ENCODE data around the gene E2F4. TPM values are rescaled to one million over a fixed set of nuclear protein-coding genes. Genes with fewer than 3 reads are reported as not detected.

E2F4 gene
- total and polyA plus RNA-seq, 2 of the 13 experiments (the other 11 are each of a cell fraction or from before 2014, with no cell fraction given), result 84.8 to 91.2 TPM

DNA sequence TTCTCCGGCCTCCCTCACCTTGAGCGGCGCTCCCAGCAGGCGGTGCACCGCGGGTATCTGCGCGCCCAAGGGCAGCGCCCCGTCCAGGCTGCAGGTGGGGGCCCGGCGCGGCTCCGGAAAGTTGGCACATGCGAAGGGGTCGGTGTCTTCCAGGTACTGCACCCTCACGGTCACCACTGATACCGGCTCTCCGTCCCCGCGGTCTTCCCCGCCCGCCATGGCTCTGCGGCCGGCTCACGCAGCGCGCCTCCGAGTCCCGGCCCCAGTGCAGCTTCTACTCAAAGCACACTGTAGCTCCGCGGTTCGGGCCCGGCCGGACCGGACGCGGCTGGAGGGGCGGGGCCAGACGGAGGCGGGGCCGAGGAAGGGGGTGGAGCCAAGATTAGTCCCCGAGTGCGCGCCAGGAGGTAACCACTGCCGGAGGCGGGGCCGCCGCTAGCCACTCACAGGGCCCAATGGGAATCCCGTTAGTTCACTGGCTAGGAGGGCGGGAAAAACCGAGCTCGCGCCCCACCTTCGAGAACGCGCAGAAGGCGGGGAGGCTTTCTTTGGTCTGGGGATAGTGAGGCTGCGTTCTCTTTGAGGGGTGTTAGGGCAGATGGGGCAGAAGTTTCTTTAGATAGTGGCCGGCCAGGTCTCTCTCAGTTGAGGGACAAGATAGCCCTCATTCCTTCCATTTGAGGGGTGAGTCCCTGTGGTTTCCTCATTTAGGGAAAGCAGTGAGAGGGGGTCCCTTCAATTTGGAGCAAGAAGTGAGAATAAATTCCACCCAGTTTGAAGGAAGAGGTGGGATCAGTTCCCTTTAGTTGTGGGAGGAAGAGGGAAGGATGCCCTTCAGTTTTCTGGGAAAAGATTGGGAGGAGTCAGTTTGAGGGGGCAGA lies 55.5 kb downstream of the E2F4 start, which contains the start of gene FHOD1 (continued):
- TF ChIP-seq, protein P1, sequence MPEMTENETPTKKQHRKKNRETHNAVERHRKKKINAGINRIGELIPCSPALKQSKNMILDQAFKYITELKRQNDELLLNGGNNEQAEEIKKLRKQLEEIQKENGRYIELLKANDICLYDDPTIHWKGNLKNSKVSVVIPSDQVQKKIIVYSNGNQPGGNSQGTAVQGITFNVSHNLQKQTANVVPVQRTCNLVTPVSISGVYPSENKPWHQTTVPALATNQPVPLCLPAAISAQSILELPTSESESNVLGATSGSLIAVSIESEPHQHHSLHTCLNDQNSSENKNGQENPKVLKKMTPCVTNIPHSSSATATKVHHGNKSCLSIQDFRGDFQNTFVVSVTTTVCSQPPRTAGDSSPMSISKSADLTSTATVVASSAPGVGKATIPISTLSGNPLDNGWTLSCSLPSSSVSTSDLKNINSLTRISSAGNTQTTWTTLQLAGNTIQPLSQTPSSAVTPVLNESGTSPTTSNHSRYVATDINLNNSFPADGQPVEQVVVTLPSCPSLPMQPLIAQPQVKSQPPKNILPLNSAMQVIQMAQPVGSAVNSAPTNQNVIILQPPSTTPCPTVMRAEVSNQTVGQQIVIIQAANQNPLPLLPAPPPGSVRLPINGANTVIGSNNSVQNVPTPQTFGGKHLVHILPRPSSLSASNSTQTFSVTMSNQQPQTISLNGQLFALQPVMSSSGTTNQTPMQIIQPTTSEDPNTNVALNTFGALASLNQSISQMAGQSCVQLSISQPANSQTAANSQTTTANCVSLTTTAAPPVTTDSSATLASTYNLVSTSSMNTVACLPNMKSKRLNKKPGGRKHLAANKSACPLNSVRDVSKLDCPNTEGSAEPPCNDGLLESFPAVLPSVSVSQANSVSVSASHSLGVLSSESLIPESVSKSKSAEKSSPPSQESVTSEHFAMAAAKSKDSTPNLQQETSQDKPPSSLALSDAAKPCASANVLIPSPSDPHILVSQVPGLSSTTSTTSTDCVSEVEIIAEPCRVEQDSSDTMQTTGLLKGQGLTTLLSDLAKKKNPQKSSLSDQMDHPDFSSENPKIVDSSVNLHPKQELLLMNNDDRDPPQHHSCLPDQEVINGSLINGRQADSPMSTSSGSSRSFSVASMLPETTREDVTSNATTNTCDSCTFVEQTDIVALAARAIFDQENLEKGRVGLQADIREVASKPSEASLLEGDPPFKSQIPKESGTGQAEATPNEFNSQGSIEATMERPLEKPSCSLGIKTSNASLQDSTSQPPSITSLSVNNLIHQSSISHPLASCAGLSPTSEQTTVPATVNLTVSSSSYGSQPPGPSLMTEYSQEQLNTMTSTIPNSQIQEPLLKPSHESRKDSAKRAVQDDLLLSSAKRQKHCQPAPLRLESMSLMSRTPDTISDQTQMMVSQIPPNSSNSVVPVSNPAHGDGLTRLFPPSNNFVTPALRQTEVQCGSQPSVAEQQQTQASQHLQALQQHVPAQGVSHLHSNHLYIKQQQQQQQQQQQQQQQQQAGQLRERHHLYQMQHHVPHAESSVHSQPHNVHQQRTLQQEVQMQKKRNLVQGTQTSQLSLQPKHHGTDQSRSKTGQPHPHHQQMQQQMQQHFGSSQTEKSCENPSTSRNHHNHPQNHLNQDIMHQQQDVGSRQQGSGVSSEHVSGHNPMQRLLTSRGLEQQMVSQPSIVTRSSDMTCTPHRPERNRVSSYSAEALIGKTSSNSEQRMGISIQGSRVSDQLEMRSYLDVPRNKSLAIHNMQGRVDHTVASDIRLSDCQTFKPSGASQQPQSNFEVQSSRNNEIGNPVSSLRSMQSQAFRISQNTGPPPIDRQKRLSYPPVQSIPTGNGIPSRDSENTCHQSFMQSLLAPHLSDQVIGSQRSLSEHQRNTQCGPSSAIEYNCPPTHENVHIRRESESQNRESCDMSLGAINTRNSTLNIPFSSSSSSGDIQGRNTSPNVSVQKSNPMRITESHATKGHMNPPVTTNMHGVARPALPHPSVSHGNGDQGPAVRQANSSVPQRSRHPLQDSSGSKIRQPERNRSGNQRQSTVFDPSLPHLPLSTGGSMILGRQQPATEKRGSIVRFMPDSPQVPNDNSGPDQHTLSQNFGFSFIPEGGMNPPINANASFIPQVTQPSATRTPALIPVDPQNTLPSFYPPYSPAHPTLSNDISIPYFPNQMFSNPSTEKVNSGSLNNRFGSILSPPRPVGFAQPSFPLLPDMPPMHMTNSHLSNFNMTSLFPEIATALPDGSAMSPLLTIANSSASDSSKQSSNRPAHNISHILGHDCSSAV (CRISPR knock-in tag; IDR thresholded peaks at IDR 0.05; ENCODE audit: borderline replicate concordance), result no peak
- TF ChIP-seq ZNF746 (CRISPR knock-in tag; IDR thresholded peaks at IDR 0.05) (peak; percentile 33; the same call in 1 of the 2 replicates), ZNF788 (CRISPR knock-in tag; IDR thresholded peaks at IDR 0.05; ENCODE audit: borderline replicate concordance) (peak; percentile 20; the same call in 1 of the 2 replicates), SKI (IDR thresholded peaks at IDR 0.05; ENCODE audit: partially characterized antibody) (no peak), ZFP90 (CRISPR knock-in tag; IDR thresholded peaks at IDR 0.05; ENCODE audit: borderline replicate concordance) (peak; percentile 19), YEATS4 (CRISPR knock-in tag; IDR thresholded peaks at IDR 0.05; ENCODE audit: borderline replicate concordance) (peak; percentile 68; the same call in 1 of the 2 replicates), ZNF143 (CRISPR knock-in tag; IDR thresholded peaks at IDR 0.05) (peak; percentile 35; the same call in 1 of the 2 replicates), SALL1 (CRISPR knock-in tag; IDR thresholded peaks at IDR 0.05) (peak; percentile 55; the same call in 1 of the 2 replicates), SIX1 (CRISPR knock-in tag; IDR thresholded peaks at IDR 0.05; ENCODE audit: borderline replicate concordance) (0 out of 2 replicates have a peak, but pooled peaks have one; percentile 28), ZFP36L2 (CRISPR knock-in tag; IDR thresholded peaks at IDR 0.05) (0 out of 2 replicates have a peak, but pooled peaks have one; percentile 44), ATAD3A (CRISPR knock-in tag; IDR thresholded peaks at IDR 0.05) (no peak), ZBTB1 (CRISPR knock-in tag; IDR thresholded peaks at IDR 0.05; ENCODE audit: borderline replicate concordance) (no peak), FOXM1 (CRISPR knock-in tag; IDR thresholded peaks at IDR 0.05) (no peak), NR2C2 (CRISPR knock-in tag; IDR thresholded peaks at IDR 0.05; ENCODE audit: borderline replicate concordance) (no peak), ZFP82 (CRISPR knock-in tag; IDR thresholded peaks at IDR 0.05; ENCODE audit: borderline replicate concordance) (0 out of 2 replicates have a peak, but pooled peaks have one; percentile 48)
- TF ChIP-seq, protein P2, sequence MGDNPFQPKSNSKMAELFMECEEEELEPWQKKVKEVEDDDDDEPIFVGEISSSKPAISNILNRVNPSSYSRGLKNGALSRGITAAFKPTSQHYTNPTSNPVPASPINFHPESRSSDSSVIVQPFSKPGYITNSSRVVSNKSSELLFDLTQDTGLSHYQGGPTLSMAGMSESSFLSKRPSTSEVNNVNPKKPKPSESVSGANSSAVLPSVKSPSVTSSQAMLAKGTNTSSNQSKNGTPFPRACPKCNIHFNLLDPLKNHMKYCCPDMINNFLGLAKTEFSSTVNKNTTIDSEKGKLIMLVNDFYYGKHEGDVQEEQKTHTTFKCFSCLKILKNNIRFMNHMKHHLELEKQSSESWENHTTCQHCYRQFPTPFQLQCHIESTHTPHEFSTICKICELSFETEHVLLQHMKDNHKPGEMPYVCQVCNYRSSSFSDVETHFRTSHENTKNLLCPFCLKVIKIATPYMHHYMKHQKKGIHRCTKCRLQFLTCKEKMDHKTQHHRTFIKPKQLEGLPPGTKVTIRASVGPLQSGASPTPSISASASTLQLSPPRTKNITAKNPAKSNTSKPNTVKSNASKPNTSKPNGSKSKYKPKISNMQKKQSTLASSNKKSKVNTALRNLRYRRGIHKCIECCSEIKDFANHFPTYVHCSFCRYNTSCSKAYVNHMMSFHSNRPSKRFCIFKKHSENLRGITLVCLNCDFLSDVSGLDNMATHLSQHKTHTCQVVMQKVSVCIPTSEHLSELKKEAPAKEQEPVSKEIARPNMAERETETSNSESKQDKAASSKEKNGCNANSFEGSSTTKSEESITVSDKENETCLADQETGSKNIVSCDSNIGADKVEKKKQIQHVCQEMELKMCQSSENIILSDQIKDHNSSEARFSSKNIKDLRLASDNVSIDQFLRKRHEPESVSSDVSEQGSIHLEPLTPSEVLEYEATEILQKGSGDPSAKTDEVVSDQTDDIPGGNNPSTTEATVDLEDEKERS (CRISPR knock-in tag; IDR thresholded peaks at IDR 0.05), result 0 out of 2 replicates have a peak, but pooled peaks have one; percentile 34
- TF ChIP-seq, protein P3, sequence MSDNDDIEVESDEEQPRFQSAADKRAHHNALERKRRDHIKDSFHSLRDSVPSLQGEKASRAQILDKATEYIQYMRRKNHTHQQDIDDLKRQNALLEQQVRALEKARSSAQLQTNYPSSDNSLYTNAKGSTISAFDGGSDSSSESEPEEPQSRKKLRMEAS (IDR thresholded peaks at IDR 0.05), result peak; percentile 89
